ENCODE measurements around the gene COL4A3.

The COL4A3 gene

GRCh38 chr2:227177592-227178336, 13.3 kb downstream of the COL4A3 start:
- no peak for TF ChIP-seq POLR2AphosphoS5 (IDR thresholded peaks at IDR 0.05; ENCODE audit: low read depth, low read length)
- TF ChIP-seq, protein P1, sequence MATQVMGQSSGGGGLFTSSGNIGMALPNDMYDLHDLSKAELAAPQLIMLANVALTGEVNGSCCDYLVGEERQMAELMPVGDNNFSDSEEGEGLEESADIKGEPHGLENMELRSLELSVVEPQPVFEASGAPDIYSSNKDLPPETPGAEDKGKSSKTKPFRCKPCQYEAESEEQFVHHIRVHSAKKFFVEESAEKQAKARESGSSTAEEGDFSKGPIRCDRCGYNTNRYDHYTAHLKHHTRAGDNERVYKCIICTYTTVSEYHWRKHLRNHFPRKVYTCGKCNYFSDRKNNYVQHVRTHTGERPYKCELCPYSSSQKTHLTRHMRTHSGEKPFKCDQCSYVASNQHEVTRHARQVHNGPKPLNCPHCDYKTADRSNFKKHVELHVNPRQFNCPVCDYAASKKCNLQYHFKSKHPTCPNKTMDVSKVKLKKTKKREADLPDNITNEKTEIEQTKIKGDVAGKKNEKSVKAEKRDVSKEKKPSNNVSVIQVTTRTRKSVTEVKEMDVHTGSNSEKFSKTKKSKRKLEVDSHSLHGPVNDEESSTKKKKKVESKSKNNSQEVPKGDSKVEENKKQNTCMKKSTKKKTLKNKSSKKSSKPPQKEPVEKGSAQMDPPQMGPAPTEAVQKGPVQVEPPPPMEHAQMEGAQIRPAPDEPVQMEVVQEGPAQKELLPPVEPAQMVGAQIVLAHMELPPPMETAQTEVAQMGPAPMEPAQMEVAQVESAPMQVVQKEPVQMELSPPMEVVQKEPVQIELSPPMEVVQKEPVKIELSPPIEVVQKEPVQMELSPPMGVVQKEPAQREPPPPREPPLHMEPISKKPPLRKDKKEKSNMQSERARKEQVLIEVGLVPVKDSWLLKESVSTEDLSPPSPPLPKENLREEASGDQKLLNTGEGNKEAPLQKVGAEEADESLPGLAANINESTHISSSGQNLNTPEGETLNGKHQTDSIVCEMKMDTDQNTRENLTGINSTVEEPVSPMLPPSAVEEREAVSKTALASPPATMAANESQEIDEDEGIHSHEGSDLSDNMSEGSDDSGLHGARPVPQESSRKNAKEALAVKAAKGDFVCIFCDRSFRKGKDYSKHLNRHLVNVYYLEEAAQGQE (IDR thresholded peaks at IDR 0.05; ENCODE audit: insufficient read depth in 1 of 2, low read depth in 2 of 2, low read length in 2 of 2): no peak

- TF ChIP-seq, protein P1 (IDR thresholded peaks at IDR 0.05; ENCODE audit: insufficient read depth in 1 of 2, low read depth in 2 of 2, low read length in 2 of 2): no peak
- TF ChIP-seq SIN3A (IDR thresholded peaks at IDR 0.05; ENCODE audit: borderline replicate concordance, insufficient read depth, low read length): no peak
- no peak for TF ChIP-seq POLR2AphosphoS5 (IDR thresholded peaks at IDR 0.05; ENCODE audit: low read depth, low read length)
- no peak for TF ChIP-seq FOXP2 (optimal IDR thresholded peaks at IDR 0.05; ENCODE audit: borderline replicate concordance, extremely low read depth, extremely low read length, insufficient read depth)
- no peak for TF ChIP-seq TAF1 (IDR thresholded peaks at IDR 0.05; ENCODE audit: borderline replicate concordance, insufficient read depth, low read length)
Observed at GRCh38 chr2:227179988-227180685, 15.7 kb downstream of the COL4A3 start.

- TF ChIP-seq FOXP2 (optimal IDR thresholded peaks at IDR 0.05; ENCODE audit: borderline replicate concordance, extremely low read depth, extremely low read length, insufficient read depth) (no peak), TAF1 (IDR thresholded peaks at IDR 0.05; ENCODE audit: borderline replicate concordance, insufficient read depth, low read length) (no peak), SIN3A (IDR thresholded peaks at IDR 0.05; ENCODE audit: borderline replicate concordance, insufficient read depth, low read length) (no peak), POLR2AphosphoS5 (IDR thresholded peaks at IDR 0.05; ENCODE audit: low read depth, low read length) (no peak)
- TF ChIP-seq, protein P1 (IDR thresholded peaks at IDR 0.05; ENCODE audit: insufficient read depth in 1 of 2, low read depth in 2 of 2, low read length in 2 of 2): no peak
Observed at GRCh38 chr2:227180770-227181169, 16.3 kb downstream of the COL4A3 start.

DNA sequence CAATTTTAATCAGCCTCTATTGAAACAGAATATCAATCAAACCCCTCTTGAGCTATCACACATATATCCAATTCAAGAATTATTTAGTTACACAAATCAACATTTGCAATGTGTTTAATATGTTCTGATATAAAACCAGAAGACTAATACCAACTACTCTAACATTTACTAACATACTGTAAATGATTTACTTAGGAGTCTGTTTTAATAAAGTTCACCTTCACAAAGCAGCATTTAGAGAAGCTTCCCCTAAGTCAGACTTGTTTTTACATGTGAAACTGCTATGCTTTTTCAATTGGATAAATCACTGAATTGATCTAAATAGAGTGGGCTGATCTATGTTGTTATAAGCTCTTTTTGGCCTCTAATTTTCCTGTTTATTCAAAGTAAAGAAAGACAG, 18.3 kb downstream of the COL4A3 start:
- TF ChIP-seq SIN3A (IDR thresholded peaks at IDR 0.05; ENCODE audit: borderline replicate concordance, insufficient read depth, low read length) (no peak), POLR2AphosphoS5 (IDR thresholded peaks at IDR 0.05; ENCODE audit: low read depth, low read length) (no peak), FOXP2 (optimal IDR thresholded peaks at IDR 0.05; ENCODE audit: borderline replicate concordance, extremely low read depth, extremely low read length, insufficient read depth) (no peak), TAF1 (IDR thresholded peaks at IDR 0.05; ENCODE audit: borderline replicate concordance, insufficient read depth, low read length) (no peak)
- TF ChIP-seq, protein P1 (IDR thresholded peaks at IDR 0.05; ENCODE audit: insufficient read depth in 1 of 2, low read depth in 2 of 2, low read length in 2 of 2): no peak

Measured in PFSK-1 (cell line).